K562 (cell line): ENCODE results near the gene GRB2. TPM values are rescaled to one million over a fixed set of nuclear protein-coding genes. Genes with fewer than 3 reads are reported as not detected.

Experiments
- E2F3 ChIP-seq: fragments of 250-450 bp; sonication (Bioruptor Pico); IDR thresholded peaks from 2 replicates; pipeline ENCODE4 v1.4.0; 2020; ENCODE audit warnings: mild to moderate bottlenecking
- HEY1 ChIP-seq: fragments of 250-450 bp; sonication (Bioruptor Pico); IDR thresholded peaks from 2 replicates; pipeline ENCODE4 v1.5.0; 2020; ENCODE audit warnings: mild to moderate bottlenecking, moderate library complexity, borderline replicate concordance
- JUND ChIP-seq, 2 experiments: IDR thresholded peaks; 2 replicates in 1 of 2; 3 replicates in 1 of 2; pipeline ENCODE4 v1.6.1; 2011; ENCODE audit warnings: borderline replicate concordance in 2 of 2, low read depth in 2 of 2, low read length in 2 of 2, improper control_type of control experiment in 1 of 2, missing biosample characterization in 1 of 2, missing genetic modification characterization in 1 of 2, missing genetic modification reagents in 1 of 2
- KDM1A ChIP-seq, 2 experiments: fragments of 450-650 bp; IDR thresholded peaks; 2 replicates each; pipeline ENCODE4 v1.6.1; 2016; ENCODE audit warnings: mild to moderate bottlenecking in 2 of 2
- MAFF ChIP-seq: IDR thresholded peaks from 2 replicates; pipeline ENCODE4 v1.6.1; 2012; ENCODE audit warnings: low read length, improper control_type of control experiment
- MAFG ChIP-seq: fragments of 450-650 bp; conservative IDR thresholded peaks from 2 replicates; pipeline ENCODE4 v1.6.1; 2016; ENCODE audit warnings: missing genetic modification characterization, missing compliant biosample characterization
- NFIX ChIP-seq: fragments of 250-450 bp; sonication (Bioruptor Pico); IDR thresholded peaks from 2 replicates; pipeline ENCODE4 v1.4.0; 2020; ENCODE audit warnings: low read depth, mild to moderate bottlenecking, moderate library complexity
- NRF1 ChIP-seq, 2 experiments: fragments of 450-650 bp; IDR thresholded peaks in 1 of 2; conservative IDR thresholded peaks in 1 of 2; 2 replicates each; pipeline ENCODE4 v1.6.1; 2014; ENCODE audit warnings: mild to moderate bottlenecking in 2 of 2
- ZNF134 ChIP-seq: fragments of 250-450 bp; sonication (Bioruptor Pico); conservative IDR thresholded peaks from 2 replicates; pipeline ENCODE4 v1.4.0; 2020
- ZNF583 ChIP-seq: fragments of 250-450 bp; sonication (Bioruptor Pico); IDR thresholded peaks from 2 replicates; pipeline ENCODE4 v1.4.0; 2020
- ZNF695 ChIP-seq: fragments of 450-650 bp; formaldehyde crosslinking; IDR thresholded peaks from 2 replicates; pipeline ENCODE4 v1.4.0; 2020; ENCODE audit warnings: mild to moderate bottlenecking, moderate library complexity
- ZNF75A ChIP-seq: fragments of 450-650 bp; formaldehyde crosslinking; IDR thresholded peaks from 2 replicates; pipeline ENCODE4 v1.4.0; 2020; ENCODE audit warnings: mild to moderate bottlenecking
- ZNF785 ChIP-seq: fragments of 250-450 bp; sonication (Bioruptor Pico); IDR thresholded peaks from 2 replicates; pipeline ENCODE4 v1.4.0; 2020; ENCODE audit warnings: mild to moderate bottlenecking
- polyA plus RNA-seq, 8 experiments: library from polyadenylated mRNA; depleted of rRNA in 4 of 8; stranded (reverse) in 5 of 8; unstranded in 3 of 8; fragments of >200 nt; fragmentation: Nextera tagmentation in 2 of 8; fragmentation: Illumina TruSeq in 1 of 8; extraction: Ambion mirVana in 2 of 8; extraction: Trizol in 1 of 8; gene quantifications; 2 replicates each; pipeline versions ENCODE4 v1.2.1 to v1.2.3, GENCODE V29; 2011 to 2014; ENCODE audit warnings: inconsistent platforms in 1 of 8, missing spikeins in 1 of 8
- total RNA-seq, 7 experiments: library from RNA; depleted of rRNA in 6 of 7; stranded (reverse); fragments of >200 nt in 6 of 7; fragmentation: Illumina TruSeq in 2 of 7; extraction: Trizol in 2 of 7; gene quantifications; 2 replicates each; pipeline versions ENCODE4 v1.2.1 to v1.2.3, GENCODE V29; 2011 to 2021; ENCODE audit warnings: low replicate concordance in 1 of 7
- TF ChIP-seq, protein P1 (sequence below): IDR thresholded peaks from 2 replicates; pipeline ENCODE4 v1.6.1; 2014; ENCODE audit warnings: antibody characterized with exemption
- TF ChIP-seq, protein P2 (sequence below): fragments of 250-450 bp; sonication (Bioruptor Pico); IDR thresholded peaks from 2 replicates; pipeline ENCODE4 v1.8.0; 2021; ENCODE audit warnings: moderate library complexity, mild to moderate bottlenecking, inconsistent platforms
- TF ChIP-seq, protein P3 (sequence below), 2 experiments: fragments of 450-650 bp in 1 of 2; sonication (generic) in 1 of 2; formaldehyde crosslinking in 1 of 2; IDR thresholded peaks in 1 of 2; conservative IDR thresholded peaks in 1 of 2; 2 replicates each; pipeline versions ENCODE4 v1.6.1 to v1.8.1; 2016 to 2023; ENCODE audit warnings: mild to moderate bottlenecking in 2 of 2, moderate library complexity in 2 of 2, inconsistent platforms in 1 of 2, missing genetic modification reagents in 1 of 2
- TF ChIP-seq, protein P4 (sequence below), 2 experiments: IDR thresholded peaks; 2 replicates each; pipeline ENCODE4 v1.6.1; 2011; ENCODE audit warnings: borderline replicate concordance in 1 of 2, control low read depth in 1 of 2, low read depth in 1 of 2, low read length in 1 of 2, mild to moderate bottlenecking in 1 of 2, mixed read lengths in 1 of 2, moderate library complexity in 1 of 2; ENCODE audit not compliant: insufficient read depth in 1 of 2, insufficient read length in 1 of 2, poor library complexity in 1 of 2, severe bottlenecking in 1 of 2; ENCODE audit errors: extremely low read depth in 1 of 2
- TF ChIP-seq, protein P5 (sequence below): fragments of 450-650 bp; formaldehyde crosslinking; conservative IDR thresholded peaks from 2 replicates; pipeline ENCODE4 v1.4.0; 2022; ENCODE audit warnings: mild to moderate bottlenecking, missing genetic modification characterization
- TF ChIP-seq, protein P6 (sequence below): sonication (generic); formaldehyde crosslinking; IDR thresholded peaks from 2 replicates; pipeline ENCODE4 v1.8.0; 2022; ENCODE audit warnings: mild to moderate bottlenecking, low read depth, missing genetic modification reagents

GRB2 gene
- total and polyA plus RNA-seq, 9 of the 15 experiments (the other 6 are each of a cell fraction or from before 2014, with no cell fraction given) = 57.2 to 136 (median 84.8) TPM

DNA sequence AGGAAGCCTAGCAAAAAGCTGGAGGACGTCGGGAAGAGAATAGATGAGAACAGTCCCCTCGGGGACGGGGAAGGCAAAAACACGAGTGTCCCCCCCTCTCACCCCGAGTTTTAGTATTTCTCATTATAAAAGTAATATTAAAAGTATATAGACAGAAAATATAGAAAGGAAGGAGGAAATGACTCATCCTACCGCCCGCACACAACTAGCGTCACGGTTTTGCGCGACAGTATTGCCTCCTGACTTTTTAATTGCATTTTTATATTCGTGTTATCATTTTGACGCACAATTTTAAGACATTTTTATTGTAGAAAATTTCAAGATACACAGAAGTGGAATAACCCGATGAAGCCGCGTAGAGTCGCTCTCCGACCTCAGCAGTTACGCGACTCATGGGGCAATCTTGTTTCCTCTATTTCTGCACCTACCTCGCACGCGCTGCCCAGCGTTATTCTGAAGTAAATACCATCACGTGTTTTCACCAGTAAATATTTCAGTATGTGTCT is 115.6 kb downstream of the GRB2 start (continued):
- TF ChIP-seq JUND (IDR thresholded peaks at IDR 0.05; ENCODE audit: borderline replicate concordance, low read depth, low read length) (peak; percentile 74), JUND (tag; IDR thresholded peaks at IDR 0.05; ENCODE audit: borderline replicate concordance, low read depth, low read length) (peak; percentile 70), MAFG (no peak), HEY1 (CRISPR knock-in tag) (no peak), NRF1 (conservative IDR thresholded peaks at IDR 0.05 in 1 of 2, IDR thresholded peaks at IDR 0.05 in 1 of 2) (no peak), ZNF583 (CRISPR knock-in tag) (no peak), ZNF134 (CRISPR knock-in tag) (no peak), ZNF785 (CRISPR knock-in tag) (no peak), KDM1A (IDR thresholded peaks at IDR 0.05) (no peak), ZNF695 (CRISPR knock-in tag) (no peak), NFIX (CRISPR knock-in tag) (no peak), MAFF (no peak), E2F3 (CRISPR knock-in tag) (no peak), ZNF75A (CRISPR knock-in tag) (no peak)
- TF ChIP-seq, protein P1, sequence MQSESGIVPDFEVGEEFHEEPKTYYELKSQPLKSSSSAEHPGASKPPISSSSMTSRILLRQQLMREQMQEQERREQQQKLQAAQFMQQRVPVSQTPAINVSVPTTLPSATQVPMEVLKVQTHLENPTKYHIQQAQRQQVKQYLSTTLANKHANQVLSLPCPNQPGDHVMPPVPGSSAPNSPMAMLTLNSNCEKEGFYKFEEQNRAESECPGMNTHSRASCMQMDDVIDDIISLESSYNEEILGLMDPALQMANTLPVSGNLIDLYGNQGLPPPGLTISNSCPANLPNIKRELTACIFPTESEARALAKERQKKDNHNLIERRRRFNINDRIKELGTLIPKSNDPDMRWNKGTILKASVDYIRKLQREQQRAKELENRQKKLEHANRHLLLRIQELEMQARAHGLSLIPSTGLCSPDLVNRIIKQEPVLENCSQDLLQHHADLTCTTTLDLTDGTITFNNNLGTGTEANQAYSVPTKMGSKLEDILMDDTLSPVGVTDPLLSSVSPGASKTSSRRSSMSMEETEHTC = 0 out of 2 replicates have a peak, but pooled peaks have one; percentile 0
- TF ChIP-seq, protein P2, sequence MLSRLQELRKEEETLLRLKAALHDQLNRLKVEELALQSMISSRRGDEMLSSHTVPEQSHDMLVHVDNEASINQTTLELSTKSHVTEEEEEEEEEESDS = no peak
- TF ChIP-seq, protein P3, sequence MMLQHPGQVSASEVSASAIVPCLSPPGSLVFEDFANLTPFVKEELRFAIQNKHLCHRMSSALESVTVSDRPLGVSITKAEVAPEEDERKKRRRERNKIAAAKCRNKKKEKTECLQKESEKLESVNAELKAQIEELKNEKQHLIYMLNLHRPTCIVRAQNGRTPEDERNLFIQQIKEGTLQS (IDR thresholded peaks at IDR 0.05) = peak; percentile 95
- TF ChIP-seq, protein P3 (CRISPR knock-in tag; conservative IDR thresholded peaks at IDR 0.05) = no peak; the same call in 1 of the 2 replicates
- TF ChIP-seq, protein P4, sequence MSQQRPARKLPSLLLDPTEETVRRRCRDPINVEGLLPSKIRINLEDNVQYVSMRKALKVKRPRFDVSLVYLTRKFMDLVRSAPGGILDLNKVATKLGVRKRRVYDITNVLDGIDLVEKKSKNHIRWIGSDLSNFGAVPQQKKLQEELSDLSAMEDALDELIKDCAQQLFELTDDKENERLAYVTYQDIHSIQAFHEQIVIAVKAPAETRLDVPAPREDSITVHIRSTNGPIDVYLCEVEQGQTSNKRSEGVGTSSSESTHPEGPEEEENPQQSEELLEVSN (IDR thresholded peaks at IDR 0.05; ENCODE audit: borderline replicate concordance in 1 of 2, extremely low read depth in 1 of 2, insufficient read depth in 1 of 2, insufficient read length in 1 of 2, low read depth in 1 of 2, low read length in 1 of 2, poor library complexity in 1 of 2, severe bottlenecking in 1 of 2) = no peak
- TF ChIP-seq, protein P5, sequence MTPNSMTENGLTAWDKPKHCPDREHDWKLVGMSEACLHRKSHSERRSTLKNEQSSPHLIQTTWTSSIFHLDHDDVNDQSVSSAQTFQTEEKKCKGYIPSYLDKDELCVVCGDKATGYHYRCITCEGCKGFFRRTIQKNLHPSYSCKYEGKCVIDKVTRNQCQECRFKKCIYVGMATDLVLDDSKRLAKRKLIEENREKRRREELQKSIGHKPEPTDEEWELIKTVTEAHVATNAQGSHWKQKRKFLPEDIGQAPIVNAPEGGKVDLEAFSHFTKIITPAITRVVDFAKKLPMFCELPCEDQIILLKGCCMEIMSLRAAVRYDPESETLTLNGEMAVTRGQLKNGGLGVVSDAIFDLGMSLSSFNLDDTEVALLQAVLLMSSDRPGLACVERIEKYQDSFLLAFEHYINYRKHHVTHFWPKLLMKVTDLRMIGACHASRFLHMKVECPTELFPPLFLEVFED (CRISPR knock-in tag) = no peak
- TF ChIP-seq, protein P6, sequence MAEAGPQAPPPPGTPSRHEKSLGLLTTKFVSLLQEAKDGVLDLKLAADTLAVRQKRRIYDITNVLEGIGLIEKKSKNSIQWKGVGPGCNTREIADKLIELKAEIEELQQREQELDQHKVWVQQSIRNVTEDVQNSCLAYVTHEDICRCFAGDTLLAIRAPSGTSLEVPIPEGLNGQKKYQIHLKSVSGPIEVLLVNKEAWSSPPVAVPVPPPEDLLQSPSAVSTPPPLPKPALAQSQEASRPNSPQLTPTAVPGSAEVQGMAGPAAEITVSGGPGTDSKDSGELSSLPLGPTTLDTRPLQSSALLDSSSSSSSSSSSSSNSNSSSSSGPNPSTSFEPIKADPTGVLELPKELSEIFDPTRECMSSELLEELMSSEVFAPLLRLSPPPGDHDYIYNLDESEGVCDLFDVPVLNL (CRISPR knock-in tag) = no peak
